ENCODE data around the gene SORBS2. TPM values are rescaled to one million over a fixed set of nuclear protein-coding genes. Genes with fewer than 3 reads are reported as not detected.

SORBS2 gene
- total and polyA plus RNA-seq, 2 of the 4 experiments (the other 2 are of a cell fraction): 0.18 TPM; not detected in 1

DNA sequence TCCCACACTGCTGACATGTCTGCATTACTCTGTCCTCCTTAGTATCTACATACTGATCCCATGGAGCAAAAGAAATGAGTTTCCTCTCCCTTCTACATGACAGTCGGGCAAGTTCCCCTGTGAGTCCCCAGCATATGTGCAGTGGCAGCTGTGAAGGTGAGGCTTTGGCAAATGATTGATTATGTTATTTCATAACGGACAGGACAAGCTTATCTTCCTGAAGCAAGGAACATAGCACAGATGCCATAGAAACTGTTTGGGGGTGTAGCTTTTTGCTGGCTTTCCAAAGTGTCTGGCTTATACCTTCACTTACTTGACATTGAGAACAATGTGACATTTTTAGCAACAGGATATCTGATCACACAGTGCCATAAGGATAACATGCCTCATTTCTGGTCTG lies 139.8 kb downstream of the SORBS2 start:
- H4K91ac ChIP-seq (ENCODE audit: insufficient read depth, low read depth, low read length): no peak overlapping the region
- no peak overlapping the region for H2BK15ac ChIP-seq (ENCODE audit: low read depth, low read length)
- H3K4me3 ChIP-seq (ENCODE audit: insufficient read depth, low read depth, low read length): no peak overlapping the region
- H3K79me1 ChIP-seq (ENCODE audit: low read depth in 1 of 2, low read length in 2 of 2): no peaks in the 10 kb centered on the region
- CTCF ChIA-PET: interaction anchor here (0.6 kb wide), 1 partner anchor 9 kb away, joined by 3 read pairs; no protein-coding TSS in a partner anchor
- no peak overlapping the region for H3K56ac ChIP-seq (ENCODE audit: extremely low read depth, insufficient read depth, low read length)
- no peak overlapping the region for H2AFZ ChIP-seq (replicated peaks; ENCODE audit: low read length, poor library complexity)
- H3K23ac ChIP-seq (ENCODE audit: low read depth, low read length): no peak overlapping the region
- peaks cover 18% of the 10 kb centered on the region for H3K27me3 ChIP-seq (ENCODE audit: control insufficient read depth, insufficient read depth, low read length)
- no peak overlapping the region for H3K9ac ChIP-seq (ENCODE audit: low read depth, low read length)
- H4K20me1 ChIP-seq (ENCODE audit: insufficient read depth, low read length): no peaks in the 10 kb centered on the region
- in situ Hi-C loops (cut with MboI; ENCODE audit: low sequenced_read_pairs): no loop called here
- no peak overlapping the region for H2BK5ac ChIP-seq (ENCODE audit: low read depth, low read length, poor library complexity, severe bottlenecking)
- no peak overlapping the region for H2BK20ac ChIP-seq (ENCODE audit: low read depth, low read length)
- DNase-seq (no peak), ATAC-seq (ENCODE audit: low read depth) (no peak)
- no peaks in the 10 kb centered on the region for H3K9me1 ChIP-seq (ENCODE audit: insufficient read depth, low read length)
- no peak overlapping the region for H3K18ac ChIP-seq (ENCODE audit: low read depth, low read length)
- H3K27ac ChIP-seq (ENCODE audit: insufficient read depth, low read length): no peak overlapping the region
- no CpG with 5 or more reads among the region's 2 CpGs for WGBS, 2 experiments (ENCODE audit: extremely low coverage in 2 of 2, insufficient read length in 1 of 2)
- BruUV-seq (replicated peaks): no TSS peak
- H3K36me3 ChIP-seq (ENCODE audit: control insufficient read depth, insufficient read depth, low read length): no peaks in the 10 kb centered on the region
- no peak overlapping the region for H3K14ac ChIP-seq (replicated peaks; ENCODE audit: low read depth, low read length)
- H4K8ac ChIP-seq (ENCODE audit: low read depth in 2 of 2, low read length in 2 of 2): no peak overlapping the region
- no peaks in the 10 kb centered on the region for H3K9me3 ChIP-seq (ENCODE audit: control insufficient read depth, insufficient read depth, low read length)
- no peak overlapping the region for H3K4me2 ChIP-seq (ENCODE audit: low read depth, low read length)
- H2BK120ac ChIP-seq (ENCODE audit: low read depth, low read length): no peak overlapping the region
- H2AK9ac ChIP-seq (replicated peaks; ENCODE audit: low read depth, low read length, poor library complexity): no peak overlapping the region
- no peak overlapping the region for H2AK5ac ChIP-seq (ENCODE audit: low read depth, low read length)
- no peak overlapping the region for H3K4ac ChIP-seq (ENCODE audit: low read depth, low read length)
- dilution Hi-C loops (cut with HindIII; ENCODE audit: low sequenced_read_pairs, unreplicated experiment): no loop called here
- H4K5ac ChIP-seq (ENCODE audit: low read depth, low read length): no peak overlapping the region
- intact Hi-C loops (cut with micrococcal nuclease): no loop called here
- TF ChIP-seq SMC3 (IDR thresholded peaks at IDR 0.05; ENCODE audit: low read depth, low read length) (no peak), RCOR1 (IDR thresholded peaks at IDR 0.05; ENCODE audit: insufficient replicate concordance, low read length) (no peak), RAD21 (IDR thresholded peaks at IDR 0.05; ENCODE audit: low read length) (no peak), FOS (IDR thresholded peaks at IDR 0.05; ENCODE audit: low read depth, low read length) (no peak), POLR2A (IDR thresholded peaks at IDR 0.05; ENCODE audit: low read depth, low read length) (no peak), NFE2L2 (IDR thresholded peaks at IDR 0.05; ENCODE audit: low read depth, low read length) (no peak), BHLHE40 (IDR thresholded peaks at IDR 0.05; ENCODE audit: low read depth, low read length) (no peak), CHD1 (IDR thresholded peaks at IDR 0.05; ENCODE audit: low read depth, low read length) (no peak), MAZ (IDR thresholded peaks at IDR 0.05; ENCODE audit: borderline replicate concordance, low read depth, low read length) (no peak), MXI1 (IDR thresholded peaks at IDR 0.05; ENCODE audit: borderline replicate concordance, low read depth, low read length) (no peak)
- TF ChIP-seq, protein P1, sequence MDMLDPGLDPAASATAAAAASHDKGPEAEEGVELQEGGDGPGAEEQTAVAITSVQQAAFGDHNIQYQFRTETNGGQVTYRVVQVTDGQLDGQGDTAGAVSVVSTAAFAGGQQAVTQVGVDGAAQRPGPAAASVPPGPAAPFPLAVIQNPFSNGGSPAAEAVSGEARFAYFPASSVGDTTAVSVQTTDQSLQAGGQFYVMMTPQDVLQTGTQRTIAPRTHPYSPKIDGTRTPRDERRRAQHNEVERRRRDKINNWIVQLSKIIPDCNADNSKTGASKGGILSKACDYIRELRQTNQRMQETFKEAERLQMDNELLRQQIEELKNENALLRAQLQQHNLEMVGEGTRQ (IDR thresholded peaks at IDR 0.05; ENCODE audit: low read depth, low read length): no peak
- TF ChIP-seq, protein P2, sequence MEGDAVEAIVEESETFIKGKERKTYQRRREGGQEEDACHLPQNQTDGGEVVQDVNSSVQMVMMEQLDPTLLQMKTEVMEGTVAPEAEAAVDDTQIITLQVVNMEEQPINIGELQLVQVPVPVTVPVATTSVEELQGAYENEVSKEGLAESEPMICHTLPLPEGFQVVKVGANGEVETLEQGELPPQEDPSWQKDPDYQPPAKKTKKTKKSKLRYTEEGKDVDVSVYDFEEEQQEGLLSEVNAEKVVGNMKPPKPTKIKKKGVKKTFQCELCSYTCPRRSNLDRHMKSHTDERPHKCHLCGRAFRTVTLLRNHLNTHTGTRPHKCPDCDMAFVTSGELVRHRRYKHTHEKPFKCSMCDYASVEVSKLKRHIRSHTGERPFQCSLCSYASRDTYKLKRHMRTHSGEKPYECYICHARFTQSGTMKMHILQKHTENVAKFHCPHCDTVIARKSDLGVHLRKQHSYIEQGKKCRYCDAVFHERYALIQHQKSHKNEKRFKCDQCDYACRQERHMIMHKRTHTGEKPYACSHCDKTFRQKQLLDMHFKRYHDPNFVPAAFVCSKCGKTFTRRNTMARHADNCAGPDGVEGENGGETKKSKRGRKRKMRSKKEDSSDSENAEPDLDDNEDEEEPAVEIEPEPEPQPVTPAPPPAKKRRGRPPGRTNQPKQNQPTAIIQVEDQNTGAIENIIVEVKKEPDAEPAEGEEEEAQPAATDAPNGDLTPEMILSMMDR (conservative IDR thresholded peaks at IDR 0.05; ENCODE audit: low read depth, low read length): no peak
- TF ChIP-seq, protein P3, sequence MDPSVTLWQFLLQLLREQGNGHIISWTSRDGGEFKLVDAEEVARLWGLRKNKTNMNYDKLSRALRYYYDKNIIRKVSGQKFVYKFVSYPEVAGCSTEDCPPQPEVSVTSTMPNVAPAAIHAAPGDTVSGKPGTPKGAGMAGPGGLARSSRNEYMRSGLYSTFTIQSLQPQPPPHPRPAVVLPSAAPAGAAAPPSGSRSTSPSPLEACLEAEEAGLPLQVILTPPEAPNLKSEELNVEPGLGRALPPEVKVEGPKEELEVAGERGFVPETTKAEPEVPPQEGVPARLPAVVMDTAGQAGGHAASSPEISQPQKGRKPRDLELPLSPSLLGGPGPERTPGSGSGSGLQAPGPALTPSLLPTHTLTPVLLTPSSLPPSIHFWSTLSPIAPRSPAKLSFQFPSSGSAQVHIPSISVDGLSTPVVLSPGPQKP (IDR thresholded peaks at IDR 0.05; ENCODE audit: borderline replicate concordance, low read depth, low read length): no peak
- H3K4me1 ChIP-seq (ENCODE audit: control insufficient read depth, insufficient read depth, low read length): no peaks in the 10 kb centered on the region
- POLR2A ChIA-PET (ENCODE audit: unreplicated experiment): no interaction called here

Measured in IMR-90 (cell line).